Stimulated activated CD4-positive, alpha-beta T cell treated with anti-CD3 and anti-CD28 coated beads, Interleukin-4, amount 100 ng/mL, for 24 hours (primary cell): ENCODE results near the gene PAM.
"Not testable (repeated sequence)": the region's sequence is repeated elsewhere in the genome, so short reads cannot be mapped to it uniquely, and the experiment has no call there.

ENCODE experiments used
- DNase-seq: peaks from one replicate; pipeline ENCODE4 v3.0.0-alpha.2; 2020

Gene PAM

GRCh38 chr5:102754767-102755431 is at the start of gene PAM:
Gene PAM (plus strand): TSS chr5:102755305. CDS start chr5:102866196, 110,891 bp downstream.
- peak; percentile 77 for DNase-seq

GRCh38 chr5:102711525-102712385 is 43.4 kb upstream of the PAM start:
- no peak for DNase-seq

GRCh38 chr5:102713278-102713677 is 41.8 kb upstream of the PAM start:
- DNase-seq, result no peak

GRCh38 chr5:102713682-102714231 is 41.3 kb upstream of the PAM start:
- DNase-seq, result no peak

- DNase-seq, result no peak
Measured at GRCh38 chr5:102715082-102715807, 39.9 kb upstream of the PAM start.

GRCh38 chr5:102716017-102716416 is 39.1 kb upstream of the PAM start:
- DNase-seq, result no peak

GRCh38 chr5:102718819-102719218 is 36.3 kb upstream of the PAM start:
- DNase-seq, result no peak

- no peak for DNase-seq
Measured at GRCh38 chr5:102719886-102720285, 35.2 kb upstream of the PAM start.

- DNase-seq, result no peak
Measured at GRCh38 chr5:102720969-102721368, 34.1 kb upstream of the PAM start.

- no peak for DNase-seq
Measured at GRCh38 chr5:102722931-102723330, 32.2 kb upstream of the PAM start.

- no peak for DNase-seq
Measured at GRCh38 chr5:102731693-102732092, 23.4 kb upstream of the PAM start.

- no peak for DNase-seq
Measured at GRCh38 chr5:102733534-102733933, 21.6 kb upstream of the PAM start.

- DNase-seq, result no peak
Measured at GRCh38 chr5:102737161-102737560, 17.9 kb upstream of the PAM start.

GRCh38 chr5:102737805-102738469 is 17.2 kb upstream of the PAM start:
- no peak for DNase-seq

- no peak for DNase-seq
Measured at GRCh38 chr5:102740515-102740914, 14.6 kb upstream of the PAM start.

- no peak for DNase-seq
Measured at GRCh38 chr5:102742215-102742614, 12.9 kb upstream of the PAM start.

GRCh38 chr5:102743900-102744299 is 11.2 kb upstream of the PAM start:
- no peak for DNase-seq

GRCh38 chr5:102747386-102748166 is 7.5 kb upstream of the PAM start:
- DNase-seq, result no peak

- no peak for DNase-seq
Measured at GRCh38 chr5:102749416-102750030, 5.6 kb upstream of the PAM start.

GRCh38 chr5:102750151-102750834 is 4.8 kb upstream of the PAM start:
- no peak for DNase-seq

GRCh38 chr5:102751903-102752376 is 3.2 kb upstream of the PAM start:
- DNase-seq, result not testable (repeated sequence)
